NCI-H82 (cell line): ENCODE results near the gene PNLDC1.

Experiments
- DNase-seq: peaks from one replicate; lab custom pipeline; 2025; lab: John Stamatoyannopoulos, UW

Gene PNLDC1

GRCh38 chr6:159800141-159800865 lies at the start of gene PNLDC1:
Gene PNLDC1 (plus strand): TSS chr6:159800276. CDS start chr6:159800308, 32 bp downstream.
- no peak for DNase-seq

GRCh38 chr6:159751448-159751847 lies 48.6 kb upstream of the PNLDC1 start:
- no peak for DNase-seq

GRCh38 chr6:159753081-159753872 lies 46.8 kb upstream of the PNLDC1 start:
- DNase-seq: no peak

- DNase-seq: no peak
These were observed 45.7 kb upstream of the PNLDC1 start for GRCh38 chr6:159754401-159754800.

GRCh38 chr6:159754959-159755914 lies 44.8 kb upstream of the PNLDC1 start:
- DNase-seq: no peak

GRCh38 chr6:159756508-159756907 lies 43.6 kb upstream of the PNLDC1 start:
- DNase-seq: no peak

GRCh38 chr6:159758031-159759001 lies 41.8 kb upstream of the PNLDC1 start:
- DNase-seq: peak; percentile 82

GRCh38 chr6:159759645-159760044 lies 40.4 kb upstream of the PNLDC1 start:
- DNase-seq: no peak

GRCh38 chr6:159760602-159761057 lies 39.4 kb upstream of the PNLDC1 start:
- peak; percentile 21 for DNase-seq

- DNase-seq: peak; percentile 66
These were observed 38.8 kb upstream of the PNLDC1 start for GRCh38 chr6:159761129-159761872.

GRCh38 chr6:159761873-159762680 lies 38.0 kb upstream of the PNLDC1 start, which contains the start of gene ACAT2:
Gene ACAT2 (plus strand): TSS chr6:159762045. CDS start chr6:159762088, 43 bp downstream.
- peak; percentile 99 for DNase-seq

GRCh38 chr6:159762681-159763293 lies 37.3 kb upstream of the PNLDC1 start:
- no peak for DNase-seq

- DNase-seq: no peak
These were observed 33.2 kb upstream of the PNLDC1 start for GRCh38 chr6:159766906-159767305.

- no peak for DNase-seq
These were observed 30.6 kb upstream of the PNLDC1 start for GRCh38 chr6:159769470-159769869.

GRCh38 chr6:159772196-159772595 lies 27.9 kb upstream of the PNLDC1 start:
- no peak for DNase-seq

GRCh38 chr6:159777240-159777904 lies 22.7 kb upstream of the PNLDC1 start:
- no peak for DNase-seq

- no peak for DNase-seq
These were observed 21.9 kb upstream of the PNLDC1 start for GRCh38 chr6:159778131-159778530.

GRCh38 chr6:159778542-159779103 lies 21.5 kb upstream of the PNLDC1 start:
- peak; percentile 26 for DNase-seq
